GM23338 (cell line): ENCODE results near the gene CBFA2T2. TPM values are rescaled to one million over a fixed set of nuclear protein-coding genes. Genes with fewer than 3 reads are reported as not detected.

Source experiments
- ATAC-seq: fragments of 200-7000 bp; cut with Tn5 transposase; 3 replicates; pipeline ENCODE4 v1.9.1; 2020
- DNase-seq: peaks from one replicate; pipeline ENCODE4 v3.0.0-alpha.2; 2015; ENCODE audit warnings: low spot score
- H2AFZ ChIP-seq: fragments of 200-600 bp; sonication (generic); 2 replicates; pipeline ENCODE4 v1.8.0; 2016; ENCODE audit warnings: antibody characterized with exemption, mild to moderate bottlenecking, moderate library complexity
- H3F3A ChIP-seq: fragments of 200-600 bp; sonication (generic); replicated peaks from 2 replicates; pipeline ENCODE4 v1.8.0; 2017; ENCODE audit warnings: antibody characterized with exemption, mixed run types, low read depth
- H3K27ac ChIP-seq: fragments of 200-600 bp; sonication (generic); 2 replicates; pipeline ENCODE4 v1.6.1; 2016; ENCODE audit warnings: low read depth
- H3K27me3 ChIP-seq: fragments of 200-600 bp; sonication (generic); 2 replicates; pipeline ENCODE4 v1.8.0; 2016; ENCODE audit warnings: mild to moderate bottlenecking, mixed run types, moderate library complexity; ENCODE audit not compliant: insufficient read depth
- H3K36me3 ChIP-seq: fragments of 200-600 bp; sonication (generic); 2 replicates; pipeline ENCODE4 v1.8.0; 2016; ENCODE audit warnings: mild to moderate bottlenecking; ENCODE audit not compliant: insufficient read depth
- H3K4me1 ChIP-seq: fragments of 200-600 bp; sonication (generic); 2 replicates; pipeline ENCODE4 v1.8.0; 2016; ENCODE audit warnings: mild to moderate bottlenecking, moderate library complexity; ENCODE audit not compliant: insufficient read depth
- H3K4me2 ChIP-seq: fragments of 200-600 bp; sonication (generic); 2 replicates; pipeline ENCODE4 v1.7.1; 2017; ENCODE audit warnings: mixed run types
- H3K4me3 ChIP-seq: fragments of 200-600 bp; sonication (generic); 2 replicates; pipeline ENCODE4 v1.6.1; 2016; ENCODE audit warnings: mixed run types
- H3K79me2 ChIP-seq: fragments of 200-600 bp; sonication (generic); replicated peaks from 2 replicates; pipeline ENCODE4 v1.8.0; 2017; ENCODE audit warnings: mild to moderate bottlenecking; ENCODE audit not compliant: insufficient read depth
- H3K9me2 ChIP-seq: fragments of 200-600 bp; sonication (generic); 2 replicates; pipeline ENCODE4 v1.8.0; 2017; ENCODE audit not compliant: insufficient read depth
- H4K20me1 ChIP-seq: fragments of 200-600 bp; sonication (generic); replicated peaks from 2 replicates; pipeline ENCODE4 v1.8.0; 2017; ENCODE audit warnings: mild to moderate bottlenecking; ENCODE audit not compliant: insufficient read depth
- H3K27ac Mint-ChIP-seq: 2 replicates; pipeline ENCODE4 v1.8.0; 2020; ENCODE audit warnings: inconsistent platforms, mild to moderate bottlenecking, moderate library complexity, mixed read lengths
- H3K27me3 Mint-ChIP-seq: 3 replicates; pipeline ENCODE4 v1.8.0; 2022; ENCODE audit warnings: low read depth, mild to moderate bottlenecking, moderate library complexity, mixed read lengths, inconsistent platforms; ENCODE audit not compliant: insufficient read depth, poor library complexity
- H3K36me3 Mint-ChIP-seq: 3 replicates; pipeline ENCODE4 v1.8.0; 2021; ENCODE audit warnings: low read depth, mild to moderate bottlenecking, inconsistent platforms, moderate library complexity, mixed read lengths
- H3K4me1 Mint-ChIP-seq: 3 replicates; pipeline ENCODE4 v1.8.0; 2020; ENCODE audit warnings: mild to moderate bottlenecking, inconsistent platforms, mixed read lengths
- H3K4me3 Mint-ChIP-seq: 3 replicates; pipeline ENCODE4 v1.8.0; 2021; ENCODE audit warnings: moderate library complexity, mild to moderate bottlenecking, inconsistent platforms, mixed read lengths
- H3K9me3 Mint-ChIP-seq: 3 replicates; pipeline ENCODE4 v1.8.0; 2020; ENCODE audit warnings: moderate library complexity, mild to moderate bottlenecking, inconsistent platforms, mixed read lengths
- CREB1 ChIP-seq: fragments of 250-450 bp; sonication (Bioruptor Pico); IDR thresholded peaks from 2 replicates; pipeline ENCODE4 v1.5.0; 2020; ENCODE audit warnings: low read depth, mild to moderate bottlenecking, moderate library complexity
- EZH2 ChIP-seq: fragments of 200-600 bp; sonication (generic); IDR thresholded peaks from one replicate; pipeline ENCODE4 v1.8.0; 2017; ENCODE audit warnings: antibody characterized with exemption, mild to moderate bottlenecking, low read depth; ENCODE audit not compliant: unreplicated experiment
- ZNF114 ChIP-seq: fragments of 250-450 bp; sonication (Bioruptor Pico); IDR thresholded peaks from 2 replicates; pipeline ENCODE4 v1.5.0; 2020; ENCODE audit warnings: mild to moderate bottlenecking, moderate library complexity
- polyA plus RNA-seq: library from polyadenylated mRNA; unstranded; fragments of >200 nt; fragmentation: Nextera tagmentation; extraction: Ambion mirVana; gene quantifications from 2 replicates; pipeline ENCODE4 v1.2.1, GENCODE V29; 2016
- total RNA-seq: library from RNA; depleted of rRNA; stranded (reverse); fragments of >200 nt; shearing (Covaris generic); gene quantifications from 2 replicates; pipeline ENCODE4 v1.2.3, GENCODE V29; 2014
- TF ChIP-seq, protein P1 (sequence below): fragments of 250-450 bp; sonication (Bioruptor Pico); IDR thresholded peaks from 2 replicates; pipeline ENCODE4 v1.5.0; 2020; ENCODE audit warnings: mild to moderate bottlenecking, moderate library complexity

The CBFA2T2 gene
- total and polyA plus RNA-seq, 2 experiments from 2014 or later = 12.7 to 15.8 TPM

GRCh38 chr20:33676121-33676520 is 186.2 kb downstream of the CBFA2T2 start:
- Histone ChIP-seq H3K9me2 (no peaks in the 10 kb centered on the region), H3K27ac (no peak overlapping the region), H3F3A (peaks cover 15% of the 10 kb centered on the region; the same call in 1 of the 2 replicates), H3K4me3 (no peak overlapping the region), H3K79me2 (peaks cover 3% of the 10 kb centered on the region), H3K4me2 (no peak overlapping the region), H3K4me1 (peaks cover 19% of the 10 kb centered on the region), H2AFZ (no peak overlapping the region), H4K20me1 (peaks cover 6% of the 10 kb centered on the region; the same call in 1 of the 2 replicates), H3K36me3 (peaks cover 4% of the 10 kb centered on the region), H3K27me3 (no peaks in the 10 kb centered on the region)
- no peak overlapping the region for H3K27ac Mint-ChIP-seq
- TF ChIP-seq, protein P1, sequence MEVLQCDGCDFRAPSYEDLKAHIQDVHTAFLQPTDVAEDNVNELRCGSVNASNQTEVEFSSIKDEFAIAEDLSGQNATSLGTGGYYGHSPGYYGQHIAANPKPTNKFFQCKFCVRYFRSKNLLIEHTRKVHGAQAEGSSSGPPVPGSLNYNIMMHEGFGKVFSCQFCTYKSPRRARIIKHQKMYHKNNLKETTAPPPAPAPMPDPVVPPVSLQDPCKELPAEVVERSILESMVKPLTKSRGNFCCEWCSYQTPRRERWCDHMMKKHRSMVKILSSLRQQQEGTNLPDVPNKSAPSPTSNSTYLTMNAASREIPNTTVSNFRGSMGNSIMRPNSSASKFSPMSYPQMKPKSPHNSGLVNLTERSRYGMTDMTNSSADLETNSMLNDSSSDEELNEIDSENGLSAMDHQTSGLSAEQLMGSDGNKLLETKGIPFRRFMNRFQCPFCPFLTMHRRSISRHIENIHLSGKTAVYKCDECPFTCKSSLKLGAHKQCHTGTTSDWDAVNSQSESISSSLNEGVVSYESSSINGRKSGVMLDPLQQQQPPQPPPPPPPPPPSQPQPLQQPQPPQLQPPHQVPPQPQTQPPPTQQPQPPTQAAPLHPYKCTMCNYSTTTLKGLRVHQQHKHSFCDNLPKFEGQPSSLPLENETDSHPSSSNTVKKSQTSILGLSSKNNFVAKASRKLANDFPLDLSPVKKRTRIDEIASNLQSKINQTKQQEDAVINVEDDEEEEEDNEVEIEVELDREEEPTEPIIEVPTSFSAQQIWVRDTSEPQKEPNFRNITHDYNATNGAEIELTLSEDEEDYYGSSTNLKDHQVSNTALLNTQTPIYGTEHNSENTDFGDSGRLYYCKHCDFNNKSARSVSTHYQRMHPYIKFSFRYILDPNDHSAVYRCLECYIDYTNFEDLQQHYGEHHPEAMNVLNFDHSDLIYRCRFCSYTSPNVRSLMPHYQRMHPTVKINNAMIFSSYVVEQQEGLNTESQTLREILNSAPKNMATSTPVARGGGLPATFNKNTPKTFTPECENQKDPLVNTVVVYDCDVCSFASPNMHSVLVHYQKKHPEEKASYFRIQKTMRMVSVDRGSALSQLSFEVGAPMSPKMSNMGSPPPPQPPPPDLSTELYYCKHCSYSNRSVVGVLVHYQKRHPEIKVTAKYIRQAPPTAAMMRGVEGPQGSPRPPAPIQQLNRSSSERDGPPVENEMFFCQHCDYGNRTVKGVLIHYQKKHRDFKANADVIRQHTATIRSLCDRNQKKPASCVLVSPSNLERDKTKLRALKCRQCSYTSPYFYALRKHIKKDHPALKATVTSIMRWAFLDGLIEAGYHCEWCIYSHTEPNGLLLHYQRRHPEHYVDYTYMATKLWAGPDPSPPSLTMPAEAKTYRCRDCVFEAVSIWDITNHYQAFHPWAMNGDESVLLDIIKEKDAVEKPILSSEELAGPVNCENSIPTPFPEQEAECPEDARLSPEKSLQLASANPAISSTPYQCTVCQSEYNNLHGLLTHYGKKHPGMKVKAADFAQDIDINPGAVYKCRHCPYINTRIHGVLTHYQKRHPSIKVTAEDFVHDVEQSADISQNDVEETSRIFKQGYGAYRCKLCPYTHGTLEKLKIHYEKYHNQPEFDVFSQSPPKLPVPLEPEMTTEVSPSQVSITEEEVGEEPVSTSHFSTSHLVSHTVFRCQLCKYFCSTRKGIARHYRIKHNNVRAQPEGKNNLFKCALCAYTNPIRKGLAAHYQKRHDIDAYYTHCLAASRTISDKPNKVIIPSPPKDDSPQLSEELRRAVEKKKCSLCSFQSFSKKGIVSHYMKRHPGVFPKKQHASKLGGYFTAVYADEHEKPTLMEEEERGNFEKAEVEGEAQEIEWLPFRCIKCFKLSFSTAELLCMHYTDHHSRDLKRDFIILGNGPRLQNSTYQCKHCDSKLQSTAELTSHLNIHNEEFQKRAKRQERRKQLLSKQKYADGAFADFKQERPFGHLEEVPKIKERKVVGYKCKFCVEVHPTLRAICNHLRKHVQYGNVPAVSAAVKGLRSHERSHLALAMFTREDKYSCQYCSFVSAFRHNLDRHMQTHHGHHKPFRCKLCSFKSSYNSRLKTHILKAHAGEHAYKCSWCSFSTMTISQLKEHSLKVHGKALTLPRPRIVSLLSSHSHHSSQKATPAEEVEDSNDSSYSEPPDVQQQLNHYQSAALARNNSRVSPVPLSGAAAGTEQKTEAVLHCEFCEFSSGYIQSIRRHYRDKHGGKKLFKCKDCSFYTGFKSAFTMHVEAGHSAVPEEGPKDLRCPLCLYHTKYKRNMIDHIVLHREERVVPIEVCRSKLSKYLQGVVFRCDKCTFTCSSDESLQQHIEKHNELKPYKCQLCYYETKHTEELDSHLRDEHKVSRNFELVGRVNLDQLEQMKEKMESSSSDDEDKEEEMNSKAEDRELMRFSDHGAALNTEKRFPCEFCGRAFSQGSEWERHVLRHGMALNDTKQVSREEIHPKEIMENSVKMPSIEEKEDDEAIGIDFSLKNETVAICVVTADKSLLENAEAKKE (CRISPR knock-in tag) = no peak
- H3K27me3 Mint-ChIP-seq = peaks cover 24% of the 10 kb centered on the region
- peaks cover 33% of the 10 kb centered on the region for H3K4me1 Mint-ChIP-seq
- no peaks in the 10 kb centered on the region; the same call in 2 of the 3 replicates for H3K9me3 Mint-ChIP-seq
- peaks cover 46% of the 10 kb centered on the region for H3K36me3 Mint-ChIP-seq
- ATAC-seq = no peak
- no peak for DNase-seq
- peak overlapping the region; percentile 39; the same call in 1 of the 3 replicates for H3K4me3 Mint-ChIP-seq

DNA sequence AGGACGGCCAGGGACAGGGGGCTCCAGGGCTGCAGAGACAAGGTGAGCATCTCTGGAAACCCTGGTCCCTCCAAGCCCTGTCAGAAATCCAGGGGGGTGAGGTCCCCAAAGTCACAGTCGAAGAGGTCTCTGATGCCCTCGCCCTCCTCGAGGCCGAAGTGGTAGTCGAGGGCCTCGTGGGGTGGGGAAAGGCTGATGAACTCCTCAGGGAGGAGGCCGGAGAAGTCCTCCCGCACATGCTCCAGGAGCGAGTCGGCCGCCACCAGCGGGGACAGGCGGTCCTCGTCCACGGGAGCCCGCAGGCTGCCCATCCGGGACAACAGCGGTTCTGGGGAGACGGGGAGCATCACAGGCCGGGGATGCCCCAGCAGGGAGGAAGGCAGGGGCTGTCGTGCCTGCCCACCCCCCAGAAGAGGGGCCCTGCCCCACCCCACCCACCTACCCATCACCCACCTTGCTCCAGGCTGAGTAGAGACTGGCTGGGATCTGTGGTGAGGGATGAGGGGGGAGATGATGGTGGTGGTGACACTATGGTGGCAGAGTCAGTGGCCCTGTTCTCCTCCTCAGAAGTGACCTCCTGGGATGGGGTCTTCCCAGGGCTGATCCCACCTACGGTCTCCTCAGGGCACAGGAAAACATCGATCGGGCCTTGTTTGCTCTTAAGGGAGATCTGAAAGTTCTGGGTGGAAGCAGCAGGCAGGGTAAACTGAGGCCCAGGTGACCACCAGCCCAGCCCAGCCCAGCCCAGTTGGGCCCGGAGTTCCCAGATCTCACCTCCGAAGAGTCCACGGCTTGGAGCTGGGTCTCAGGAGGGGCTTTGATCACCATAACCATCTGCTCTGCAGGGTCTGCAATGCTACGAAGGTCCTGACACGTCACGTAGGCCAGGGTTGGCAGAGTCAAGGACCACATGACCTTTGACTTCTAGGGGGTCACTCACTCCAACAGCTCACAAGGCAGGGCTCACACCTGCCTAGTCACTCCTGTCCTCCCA is 187.1 kb downstream of the CBFA2T2 start:
- ATAC-seq (no peak), DNase-seq (no peak)
- H3K9me3 Mint-ChIP-seq = no peaks in the 10 kb centered on the region; the same call in 2 of the 3 replicates
- no peak overlapping the region for H3K4me3 ChIP-seq
- peaks cover 41% of the 10 kb centered on the region for H3K36me3 Mint-ChIP-seq
- H3K9me2 ChIP-seq = no peaks in the 10 kb centered on the region
- no peak overlapping the region for H3K27ac ChIP-seq
- no peak overlapping the region for H3K4me3 Mint-ChIP-seq
- peaks cover 4% of the 10 kb centered on the region; the same call in 1 of the 2 replicates for H3K36me3 ChIP-seq
- H3K27me3 Mint-ChIP-seq = peaks cover 20% of the 10 kb centered on the region
- H3K79me2 ChIP-seq = peaks cover 5% of the 10 kb centered on the region
- no peak overlapping the region for H2AFZ ChIP-seq
- peaks cover 7% of the 10 kb centered on the region; the same call in 1 of the 2 replicates for H4K20me1 ChIP-seq
- no peaks in the 10 kb centered on the region for H3K27me3 ChIP-seq
- H3K4me1 Mint-ChIP-seq = peaks cover 33% of the 10 kb centered on the region
- H3F3A ChIP-seq = peaks cover 15% of the 10 kb centered on the region; the same call in 1 of the 2 replicates
- H3K27ac Mint-ChIP-seq = no peak overlapping the region
- H3K4me1 ChIP-seq = peaks cover 19% of the 10 kb centered on the region
- H3K4me2 ChIP-seq = no peak overlapping the region
- TF ChIP-seq CREB1 (CRISPR knock-in tag) (no peak), ZNF114 (CRISPR knock-in tag) (no peak), EZH2 (no peak)
